ENCODE data around the gene RORB.

RORB gene

GRCh38 chr9:74696520-74696919 is 199.4 kb downstream of the RORB start:
- H3K4me1 ChIP-seq (ENCODE audit: control insufficient read depth, insufficient read depth, low read length, poor library complexity, severe bottlenecking): peaks cover 4% of the 10 kb centered on the region
- no peak overlapping the region for H3K27ac ChIP-seq (ENCODE audit: low read depth, low read length, severe bottlenecking)
- WGBS, 2 experiments (ENCODE audit: insufficient coverage in 2 of 2): 88% methylated on average over 1 of the region's 1 CpG; no CpG with 5 or more reads in 1 of the 2 experiments
- H3K36me3 ChIP-seq (ENCODE audit: control insufficient read depth, insufficient read depth, low read length): no peaks in the 10 kb centered on the region
- H3K4me3 ChIP-seq (ENCODE audit: extremely low read depth, insufficient read depth, low read length, poor library complexity, severe bottlenecking): no peak overlapping the region
- H3K9me3 ChIP-seq (ENCODE audit: control insufficient read depth, low read length): no peaks in the 10 kb centered on the region

GRCh38 chr9:74697535-74697934 is 200.4 kb downstream of the RORB start:
- no peak overlapping the region for H3K27ac ChIP-seq (ENCODE audit: low read depth, low read length, severe bottlenecking)
- H3K36me3 ChIP-seq (ENCODE audit: control insufficient read depth, insufficient read depth, low read length): no peaks in the 10 kb centered on the region
- no peaks in the 10 kb centered on the region for H3K9me3 ChIP-seq (ENCODE audit: control insufficient read depth, low read length)
- H3K4me1 ChIP-seq (ENCODE audit: control insufficient read depth, insufficient read depth, low read length, poor library complexity, severe bottlenecking): peaks cover 4% of the 10 kb centered on the region
- no peak overlapping the region for H3K4me3 ChIP-seq (ENCODE audit: extremely low read depth, insufficient read depth, low read length, poor library complexity, severe bottlenecking)
- WGBS, 2 experiments (ENCODE audit: insufficient coverage in 2 of 2): 100% methylated on average over 1 of the region's 2 CpGs; no CpG with 5 or more reads in 1 of the 2 experiments

- 83 to 100% methylated on average over 4 to 5 of the region's 5 CpGs for WGBS, 2 experiments (ENCODE audit: insufficient coverage in 2 of 2)
- Histone ChIP-seq H3K4me3 (ENCODE audit: extremely low read depth, insufficient read depth, low read length, poor library complexity, severe bottlenecking) (no peak overlapping the region), H3K9me3 (ENCODE audit: control insufficient read depth, low read length) (no peaks in the 10 kb centered on the region), H3K27ac (ENCODE audit: low read depth, low read length, severe bottlenecking) (no peak overlapping the region), H3K36me3 (ENCODE audit: control insufficient read depth, insufficient read depth, low read length) (no peaks in the 10 kb centered on the region), H3K4me1 (ENCODE audit: control insufficient read depth, insufficient read depth, low read length, poor library complexity, severe bottlenecking) (no peaks in the 10 kb centered on the region)
Measured at GRCh38 chr9:74711341-74711740, 214.2 kb downstream of the RORB start.

DNA sequence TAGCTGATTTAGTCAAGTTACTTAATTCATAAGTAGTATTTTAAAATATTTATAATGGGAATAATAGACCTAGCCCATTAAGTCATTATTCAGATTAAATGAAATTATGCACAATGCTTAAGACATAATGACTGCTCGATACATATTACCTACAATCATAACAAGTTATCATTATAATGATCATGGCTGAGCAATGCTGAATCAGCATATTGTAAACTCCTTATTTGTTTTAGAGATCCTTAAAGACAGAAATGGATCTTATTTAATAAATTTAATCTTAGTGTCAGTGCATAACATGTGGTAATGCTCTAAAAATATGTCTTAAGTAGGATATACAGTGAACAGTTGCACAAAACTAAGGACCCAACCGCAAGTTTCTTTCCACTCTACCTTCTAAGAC is 221.6 kb downstream of the RORB start:
- H3K27ac ChIP-seq (ENCODE audit: low read depth, low read length, severe bottlenecking): no peak overlapping the region
- H3K4me3 ChIP-seq (ENCODE audit: extremely low read depth, insufficient read depth, low read length, poor library complexity, severe bottlenecking): no peak overlapping the region
- WGBS, 2 experiments (ENCODE audit: insufficient coverage in 2 of 2): 100% methylated on average over 1 of the region's 2 CpGs; no CpG with 5 or more reads in 1 of the 2 experiments
- H3K9me3 ChIP-seq (ENCODE audit: control insufficient read depth, low read length): no peaks in the 10 kb centered on the region
- H3K4me1 ChIP-seq (ENCODE audit: control insufficient read depth, insufficient read depth, low read length, poor library complexity, severe bottlenecking): peaks cover 3% of the 10 kb centered on the region
- no peaks in the 10 kb centered on the region for H3K36me3 ChIP-seq (ENCODE audit: control insufficient read depth, insufficient read depth, low read length)

- Histone ChIP-seq H3K4me1 (ENCODE audit: control insufficient read depth, insufficient read depth, low read length, poor library complexity, severe bottlenecking) (peaks cover 3% of the 10 kb centered on the region), H3K36me3 (ENCODE audit: control insufficient read depth, insufficient read depth, low read length) (no peaks in the 10 kb centered on the region), H3K9me3 (ENCODE audit: control insufficient read depth, low read length) (no peaks in the 10 kb centered on the region), H3K4me3 (ENCODE audit: extremely low read depth, insufficient read depth, low read length, poor library complexity, severe bottlenecking) (no peak overlapping the region), H3K27ac (ENCODE audit: low read depth, low read length, severe bottlenecking) (no peak overlapping the region)
- WGBS, 2 experiments (ENCODE audit: insufficient coverage in 2 of 2): no CpG with 5 or more reads among the region's 1 CpG
Measured at GRCh38 chr9:74719306-74719705, 222.2 kb downstream of the RORB start.

DNA sequence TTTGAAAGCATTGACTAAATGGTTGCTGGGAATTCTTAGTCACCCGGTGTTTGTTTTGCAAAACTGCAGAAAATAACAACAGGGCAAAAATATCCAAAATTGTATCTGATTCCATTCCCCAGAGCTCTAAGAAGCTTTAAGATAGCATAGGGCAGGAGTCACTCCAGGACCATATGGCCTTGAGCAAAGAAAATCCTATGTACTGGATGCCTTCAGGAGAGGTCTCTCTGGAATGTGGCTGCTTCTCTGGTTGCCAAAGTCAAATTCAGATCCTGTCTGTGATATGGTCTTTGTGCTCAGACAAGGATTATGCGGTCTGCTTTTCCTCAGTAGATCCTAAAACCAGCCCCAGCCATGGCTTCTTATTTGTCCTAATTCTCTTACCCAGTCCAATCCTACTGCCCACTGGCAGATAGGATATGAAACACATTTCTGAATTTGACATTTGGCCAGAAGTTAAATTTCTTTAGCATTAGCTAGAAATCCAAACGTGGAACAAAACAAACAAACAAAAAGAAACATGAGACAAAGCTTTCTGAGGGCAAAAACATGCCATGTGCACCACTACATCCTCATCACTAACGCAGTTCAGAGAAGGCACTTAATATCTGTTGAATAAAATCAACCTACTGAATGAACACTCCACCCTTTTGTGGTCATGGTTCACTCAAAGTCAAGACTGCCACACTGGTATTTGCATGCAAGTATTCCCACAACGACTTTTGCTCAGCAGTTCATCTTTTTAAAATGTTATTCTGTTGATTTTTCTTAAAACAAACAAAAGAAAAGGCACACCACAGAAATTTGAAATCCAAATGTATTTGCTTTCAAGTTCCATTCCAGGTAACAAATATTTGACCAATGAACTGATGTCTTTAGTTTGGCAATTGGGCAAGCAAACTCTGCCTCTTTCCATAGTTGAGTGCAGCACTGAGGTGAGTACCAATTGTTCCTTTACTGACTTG is 224.8 kb downstream of the RORB start:
- Histone ChIP-seq H3K36me3 (ENCODE audit: control insufficient read depth, insufficient read depth, low read length) (no peaks in the 10 kb centered on the region), H3K4me3 (ENCODE audit: extremely low read depth, insufficient read depth, low read length, poor library complexity, severe bottlenecking) (no peak overlapping the region), H3K4me1 (ENCODE audit: control insufficient read depth, insufficient read depth, low read length, poor library complexity, severe bottlenecking) (peaks cover 3% of the 10 kb centered on the region), H3K27ac (ENCODE audit: low read depth, low read length, severe bottlenecking) (no peak overlapping the region), H3K9me3 (ENCODE audit: control insufficient read depth, low read length) (no peaks in the 10 kb centered on the region)
- WGBS, 2 experiments (ENCODE audit: insufficient coverage in 2 of 2): 82 to 94% methylated on average over 3 to 4 of the region's 5 CpGs

- no peaks in the 10 kb centered on the region for H3K9me3 ChIP-seq (ENCODE audit: control insufficient read depth, low read length)
- H3K4me1 ChIP-seq (ENCODE audit: control insufficient read depth, insufficient read depth, low read length, poor library complexity, severe bottlenecking): peaks cover 3% of the 10 kb centered on the region
- 86 to 88% methylated on average over 3 to 4 of the region's 5 CpGs for WGBS, 2 experiments (ENCODE audit: insufficient coverage in 2 of 2)
- H3K4me3 ChIP-seq (ENCODE audit: extremely low read depth, insufficient read depth, low read length, poor library complexity, severe bottlenecking): no peak overlapping the region
- no peak overlapping the region for H3K27ac ChIP-seq (ENCODE audit: low read depth, low read length, severe bottlenecking)
- H3K36me3 ChIP-seq (ENCODE audit: control insufficient read depth, insufficient read depth, low read length): no peaks in the 10 kb centered on the region
Measured at GRCh38 chr9:74724317-74724716, 227.2 kb downstream of the RORB start.

- no peak overlapping the region for H3K4me3 ChIP-seq (ENCODE audit: extremely low read depth, insufficient read depth, low read length, poor library complexity, severe bottlenecking)
- H3K4me1 ChIP-seq (ENCODE audit: control insufficient read depth, insufficient read depth, low read length, poor library complexity, severe bottlenecking): peaks cover 3% of the 10 kb centered on the region
- no peaks in the 10 kb centered on the region for H3K36me3 ChIP-seq (ENCODE audit: control insufficient read depth, insufficient read depth, low read length)
- WGBS, 2 experiments (ENCODE audit: insufficient coverage in 2 of 2): 89 to 97% methylated on average over 3 of the region's 3 CpGs
- H3K9me3 ChIP-seq (ENCODE audit: control insufficient read depth, low read length): no peaks in the 10 kb centered on the region
- no peak overlapping the region for H3K27ac ChIP-seq (ENCODE audit: low read depth, low read length, severe bottlenecking)
Measured at GRCh38 chr9:74726581-74726980, 229.4 kb downstream of the RORB start.

GRCh38 chr9:74728176-74728575 is 231.0 kb downstream of the RORB start:
- Histone ChIP-seq H3K4me3 (ENCODE audit: extremely low read depth, insufficient read depth, low read length, poor library complexity, severe bottlenecking) (no peak overlapping the region), H3K27ac (ENCODE audit: low read depth, low read length, severe bottlenecking) (no peak overlapping the region), H3K9me3 (ENCODE audit: control insufficient read depth, low read length) (no peaks in the 10 kb centered on the region), H3K36me3 (ENCODE audit: control insufficient read depth, insufficient read depth, low read length) (no peaks in the 10 kb centered on the region), H3K4me1 (ENCODE audit: control insufficient read depth, insufficient read depth, low read length, poor library complexity, severe bottlenecking) (no peaks in the 10 kb centered on the region)
- 68 to 88% methylated on average over 2 to 4 of the region's 7 CpGs for WGBS, 2 experiments (ENCODE audit: insufficient coverage in 2 of 2)

- Histone ChIP-seq H3K4me3 (ENCODE audit: extremely low read depth, insufficient read depth, low read length, poor library complexity, severe bottlenecking) (no peak overlapping the region), H3K36me3 (ENCODE audit: control insufficient read depth, insufficient read depth, low read length) (no peaks in the 10 kb centered on the region), H3K9me3 (ENCODE audit: control insufficient read depth, low read length) (no peaks in the 10 kb centered on the region), H3K27ac (ENCODE audit: low read depth, low read length, severe bottlenecking) (peak overlapping the region; percentile 2), H3K4me1 (ENCODE audit: control insufficient read depth, insufficient read depth, low read length, poor library complexity, severe bottlenecking) (no peaks in the 10 kb centered on the region)
- WGBS, 2 experiments (ENCODE audit: insufficient coverage in 2 of 2): 85 to 91% methylated on average over 5 to 7 of the region's 9 CpGs
Measured at GRCh38 chr9:74729136-74729695, 232.1 kb downstream of the RORB start.

DNA sequence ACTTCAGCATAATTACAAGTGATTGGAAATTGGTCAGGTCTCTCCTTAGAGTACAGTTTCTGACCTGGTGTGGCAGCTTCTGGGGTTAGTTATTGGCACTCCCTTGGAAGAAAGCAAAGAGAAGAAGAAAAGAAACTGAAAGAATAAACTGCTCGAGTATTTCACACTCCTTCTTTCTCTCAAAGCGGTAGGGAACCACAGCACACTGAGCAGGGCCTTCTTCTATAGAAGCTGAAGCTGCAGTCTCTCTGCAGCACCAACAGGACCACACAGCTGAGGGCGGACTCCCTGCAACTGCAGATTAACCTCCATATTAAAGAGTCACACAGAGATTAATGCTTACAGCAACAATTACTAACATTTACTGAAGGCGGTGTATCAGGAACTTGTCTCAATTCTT is 238.6 kb downstream of the RORB start:
- H3K9me3 ChIP-seq (ENCODE audit: control insufficient read depth, low read length): no peaks in the 10 kb centered on the region
- 87 to 100% methylated on average over 2 to 4 of the region's 4 CpGs for WGBS, 2 experiments (ENCODE audit: insufficient coverage in 2 of 2)
- H3K27ac ChIP-seq (ENCODE audit: low read depth, low read length, severe bottlenecking): no peak overlapping the region
- no peaks in the 10 kb centered on the region for H3K4me1 ChIP-seq (ENCODE audit: control insufficient read depth, insufficient read depth, low read length, poor library complexity, severe bottlenecking)
- no peak overlapping the region for H3K4me3 ChIP-seq (ENCODE audit: extremely low read depth, insufficient read depth, low read length, poor library complexity, severe bottlenecking)
- H3K36me3 ChIP-seq (ENCODE audit: control insufficient read depth, insufficient read depth, low read length): no peaks in the 10 kb centered on the region

Data from mesodermal cell (in vitro differentiated cells).